ENCODE results near the gene DDAH2.
A peak's percentile ranks its signal among the peaks of the same experiment; 100 is the strongest.

DDAH2 gene

GRCh38 chr6:31775633-31776484, 46.8 kb upstream of the DDAH2 start:
- ChIA-PET POLR2A (interaction anchor here (0.9 to 3.1 kb wide), 5 partner anchors 36 to 111 kb away, joined by 3 to 11 read pairs (median 6); partner anchors contain the start of genes ABHD16A, GPANK1, HSPA1A and HSPA1B), CTCF (interaction anchor here (0.8 to 1.8 kb wide), 3 partner anchors 15 to 165 kb away, joined by 4 to 6 read pairs (median 5); no protein-coding TSS in a partner anchor)
- TF ChIP-seq TARDBP (IDR thresholded peaks at IDR 0.05) (no peak), ELF4 (IDR thresholded peaks at IDR 0.05) (no peak), ARNT (IDR thresholded peaks at IDR 0.05) (no peak), HDGF (IDR thresholded peaks at IDR 0.05; ENCODE audit: borderline replicate concordance) (no peak), ZNF384 (IDR thresholded peaks at IDR 0.05) (no peak), BHLHE40 (IDR thresholded peaks at IDR 0.05; ENCODE audit: borderline replicate concordance) (no peak), FOXM1 (IDR thresholded peaks at IDR 0.05; ENCODE audit: borderline replicate concordance) (no peak), CTBP1 (IDR thresholded peaks at IDR 0.05; ENCODE audit: borderline replicate concordance) (no peak), SUZ12 (IDR thresholded peaks at IDR 0.05) (no peak), FOXA1 (IDR thresholded peaks at IDR 0.05) (no peak), LEF1 (IDR thresholded peaks at IDR 0.05; ENCODE audit: borderline replicate concordance) (no peak), FOXK2 (IDR thresholded peaks at IDR 0.05) (no peak), NFRKB (IDR thresholded peaks at IDR 0.05) (no peak), SP1 (IDR thresholded peaks at IDR 0.05) (no peak), PKNOX1 (IDR thresholded peaks at IDR 0.05) (no peak), L3MBTL2 (conservative IDR thresholded peaks at IDR 0.05) (no peak)
- no peak for DNase-seq (ENCODE audit: extremely low spot score)

- no peak for DNase-seq (ENCODE audit: extremely low spot score)
- POLR2A ChIA-PET, result interaction anchor here (0.9 to 3.1 kb wide), 5 partner anchors 36 to 110 kb away, joined by 3 to 11 read pairs (median 6); partner anchors contain the start of genes ABHD16A, GPANK1, HSPA1A and HSPA1B
- CTCF ChIA-PET, result interaction anchor here (0.8 to 1.8 kb wide), 3 partner anchors 16 to 165 kb away, joined by 4 to 6 read pairs (median 5); no protein-coding TSS in a partner anchor
- no peak for TF ChIP-seq HDGF (IDR thresholded peaks at IDR 0.05; ENCODE audit: borderline replicate concordance)
Observed at GRCh38 chr6:31775184-31775583, 46.1 kb upstream of the DDAH2 start.

- POLR2A ChIA-PET, result interaction anchor here (1.8 kb wide), 1 partner anchor 56 kb away, joined by 9 read pairs; the partner anchor contains the start of gene HSPA1B
- no peak for TF ChIP-seq L3MBTL2 (conservative IDR thresholded peaks at IDR 0.05)
- TF ChIP-seq TARDBP (IDR thresholded peaks at IDR 0.05), result no peak
- TF ChIP-seq FOXM1 (IDR thresholded peaks at IDR 0.05; ENCODE audit: borderline replicate concordance), result no peak
- TF ChIP-seq HDGF (IDR thresholded peaks at IDR 0.05; ENCODE audit: borderline replicate concordance), result no peak
- TF ChIP-seq SUZ12 (IDR thresholded peaks at IDR 0.05), result no peak
- TF ChIP-seq SP1 (IDR thresholded peaks at IDR 0.05), result no peak
- TF ChIP-seq ARNT (IDR thresholded peaks at IDR 0.05), result no peak
- no peak for TF ChIP-seq BHLHE40 (IDR thresholded peaks at IDR 0.05; ENCODE audit: borderline replicate concordance)
- no peak for TF ChIP-seq ELF4 (IDR thresholded peaks at IDR 0.05)
- no peak for TF ChIP-seq ZNF384 (IDR thresholded peaks at IDR 0.05)
- TF ChIP-seq FOXK2 (IDR thresholded peaks at IDR 0.05), result no peak
- DNase-seq (ENCODE audit: extremely low spot score), result no peak
- CTCF ChIA-PET, result no interaction called here
Observed at GRCh38 chr6:31771992-31772358, 42.9 kb upstream of the DDAH2 start.

GRCh38 chr6:31770860-31771259, 41.8 kb upstream of the DDAH2 start:
- POLR2A ChIA-PET, result interaction anchor here (0.6 to 1.2 kb wide), 2 partner anchors 41 to 70 kb away, joined by 4 to 7 read pairs; no protein-coding TSS in a partner anchor
- CTCF ChIA-PET, result interaction anchor here (0.9 to 3.1 kb wide), 4 partner anchors 20 to 172 kb away, joined by 3 to 13 read pairs (median 8); partner anchors contain the start of gene DDAH2
- no peak for TF ChIP-seq FOXK2 (IDR thresholded peaks at IDR 0.05)
- TF ChIP-seq TARDBP (IDR thresholded peaks at IDR 0.05), result no peak
- no peak for TF ChIP-seq L3MBTL2 (conservative IDR thresholded peaks at IDR 0.05)
- no peak for TF ChIP-seq ELF4 (IDR thresholded peaks at IDR 0.05)
- no peak for TF ChIP-seq BHLHE40 (IDR thresholded peaks at IDR 0.05; ENCODE audit: borderline replicate concordance)
- TF ChIP-seq ZNF384 (IDR thresholded peaks at IDR 0.05), result 0 out of 2 replicates have a peak, but pooled peaks have one; percentile 45

GRCh38 chr6:31769684-31770371, 40.7 kb upstream of the DDAH2 start:
- ChIA-PET POLR2A (interaction anchor here (0.6 to 1.4 kb wide), 8 partner anchors 30 to 105 kb away, joined by 3 to 8 read pairs (median 5); partner anchors contain the start of genes CLIC1, GPANK1, HSPA1A and HSPA1B), CTCF (interaction anchor here (0.5 to 3.1 kb wide), 21 partner anchors 9 to 171 kb away, joined by 3 to 19 read pairs (median 4); partner anchors contain the start of genes ABHD16A, DDAH2, LY6G5C and MSH5)
- DNase-seq (ENCODE audit: extremely low spot score), result peak; percentile 95
- TF ChIP-seq ZNF384 (IDR thresholded peaks at IDR 0.05), result no peak
- TF ChIP-seq PKNOX1 (IDR thresholded peaks at IDR 0.05), result peak; percentile 76

More at GRCh38 chr6:31770860-31771259, 41.8 kb upstream of the DDAH2 start:
- DNase-seq (ENCODE audit: extremely low spot score), result no peak
